Hepatocyte (in vitro differentiated cells): ENCODE data around the gene PADI3. TPM values are rescaled to one million over a fixed set of nuclear protein-coding genes. Genes with fewer than 3 reads are reported as not detected.

Experiments used
- DNase-seq: peaks from one replicate; pipeline ENCODE4 v3.0.0-alpha.2; 2016; ENCODE audit warnings: low spot score
- H2AFZ ChIP-seq: fragments of 200-600 bp; sonication (generic); 2 replicates; pipeline ENCODE4 v1.6.0; 2016; ENCODE audit warnings: antibody characterized with exemption, mild to moderate bottlenecking
- H3K27ac ChIP-seq: fragments of 200-600 bp; sonication (generic); 2 replicates; pipeline ENCODE4 v1.5.1; 2016; ENCODE audit warnings: mild to moderate bottlenecking
- H3K27me3 ChIP-seq: fragments of 200-600 bp; sonication (generic); 2 replicates; pipeline ENCODE4 v1.6.1; 2016
- H3K36me3 ChIP-seq: fragments of 200-600 bp; sonication (generic); replicated peaks from 2 replicates; pipeline ENCODE4 v1.5.1; 2016; ENCODE audit warnings: low read depth; ENCODE audit not compliant: insufficient read depth
- H3K4me1 ChIP-seq: fragments of 200-600 bp; sonication (generic); 2 replicates; pipeline ENCODE4 v1.5.1; 2016; ENCODE audit warnings: mild to moderate bottlenecking, moderate library complexity; ENCODE audit not compliant: insufficient read depth
- H3K4me2 ChIP-seq: fragments of 200-600 bp; sonication (generic); 2 replicates; pipeline ENCODE4 v1.6.0; 2016
- H3K4me3 ChIP-seq: fragments of 200-600 bp; sonication (generic); 2 replicates; pipeline ENCODE4 v1.5.1; 2016; ENCODE audit warnings: mild to moderate bottlenecking
- H3K79me2 ChIP-seq: fragments of 200-600 bp; sonication (generic); 2 replicates; pipeline ENCODE4 v1.6.0; 2017; ENCODE audit warnings: mild to moderate bottlenecking
- H3K9me2 ChIP-seq: fragments of 200-600 bp; sonication (generic); replicated peaks from 2 replicates; pipeline ENCODE4 v1.6.0; 2017; ENCODE audit warnings: mild to moderate bottlenecking; ENCODE audit not compliant: insufficient read depth
- H3K9me3 ChIP-seq: fragments of 200-600 bp; sonication (generic); 2 replicates; pipeline ENCODE4 v1.5.1; 2016; ENCODE audit warnings: low read depth, mild to moderate bottlenecking
- H4K20me1 ChIP-seq: fragments of 200-600 bp; sonication (generic); 2 replicates; pipeline ENCODE4 v1.6.0; 2016; ENCODE audit warnings: mild to moderate bottlenecking; ENCODE audit not compliant: insufficient read depth, poor library complexity, severe bottlenecking
- EZH2 ChIP-seq: fragments of 200-600 bp; sonication (generic); IDR thresholded peaks from 2 replicates; pipeline ENCODE4 v1.6.1; 2016; ENCODE audit warnings: antibody characterized with exemption, mild to moderate bottlenecking, borderline replicate concordance
- EZH2phosphoT487 ChIP-seq: fragments of 200-600 bp; sonication (generic); IDR thresholded peaks from one replicate; pipeline ENCODE4 v1.6.1; 2018; ENCODE audit warnings: antibody characterized with exemption, mild to moderate bottlenecking, low read depth, moderate library complexity; ENCODE audit not compliant: unreplicated experiment, severe bottlenecking
- WGBS: methylation state at CpG from one replicate; pipeline ENCODE4 v1.1.6; 2016; ENCODE audit warnings: low lambda C conversion rate; ENCODE audit errors: missing lambda C conversion rate; 5-methylcytosine and 5-hydroxymethylcytosine counted together
- polyA plus RNA-seq: library from polyadenylated mRNA; unstranded; fragments of >200 nt; fragmentation: Nextera tagmentation; extraction: Ambion mirVana; gene quantifications from 2 replicates; pipeline ENCODE4 v1.2.1, GENCODE V29; 2016
- total RNA-seq: library from RNA; depleted of rRNA; stranded (reverse); fragments of >200 nt; gene quantifications from 2 replicates; pipeline ENCODE4 v1.2.3, GENCODE V29; 2014
- TF ChIP-seq, protein P1 (sequence below): fragments of 200-600 bp; sonication (generic); IDR thresholded peaks from 2 replicates; pipeline ENCODE4 v1.5.1; 2016; ENCODE audit warnings: antibody characterized with exemption, mild to moderate bottlenecking; ENCODE audit not compliant: poor library complexity

Gene PADI3, protein sequence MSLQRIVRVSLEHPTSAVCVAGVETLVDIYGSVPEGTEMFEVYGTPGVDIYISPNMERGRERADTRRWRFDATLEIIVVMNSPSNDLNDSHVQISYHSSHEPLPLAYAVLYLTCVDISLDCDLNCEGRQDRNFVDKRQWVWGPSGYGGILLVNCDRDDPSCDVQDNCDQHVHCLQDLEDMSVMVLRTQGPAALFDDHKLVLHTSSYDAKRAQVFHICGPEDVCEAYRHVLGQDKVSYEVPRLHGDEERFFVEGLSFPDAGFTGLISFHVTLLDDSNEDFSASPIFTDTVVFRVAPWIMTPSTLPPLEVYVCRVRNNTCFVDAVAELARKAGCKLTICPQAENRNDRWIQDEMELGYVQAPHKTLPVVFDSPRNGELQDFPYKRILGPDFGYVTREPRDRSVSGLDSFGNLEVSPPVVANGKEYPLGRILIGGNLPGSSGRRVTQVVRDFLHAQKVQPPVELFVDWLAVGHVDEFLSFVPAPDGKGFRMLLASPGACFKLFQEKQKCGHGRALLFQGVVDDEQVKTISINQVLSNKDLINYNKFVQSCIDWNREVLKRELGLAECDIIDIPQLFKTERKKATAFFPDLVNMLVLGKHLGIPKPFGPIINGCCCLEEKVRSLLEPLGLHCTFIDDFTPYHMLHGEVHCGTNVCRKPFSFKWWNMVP
- total RNA-seq (not detected in 2 replicates), polyA plus RNA-seq (not detected in 2 replicates)

DNA sequence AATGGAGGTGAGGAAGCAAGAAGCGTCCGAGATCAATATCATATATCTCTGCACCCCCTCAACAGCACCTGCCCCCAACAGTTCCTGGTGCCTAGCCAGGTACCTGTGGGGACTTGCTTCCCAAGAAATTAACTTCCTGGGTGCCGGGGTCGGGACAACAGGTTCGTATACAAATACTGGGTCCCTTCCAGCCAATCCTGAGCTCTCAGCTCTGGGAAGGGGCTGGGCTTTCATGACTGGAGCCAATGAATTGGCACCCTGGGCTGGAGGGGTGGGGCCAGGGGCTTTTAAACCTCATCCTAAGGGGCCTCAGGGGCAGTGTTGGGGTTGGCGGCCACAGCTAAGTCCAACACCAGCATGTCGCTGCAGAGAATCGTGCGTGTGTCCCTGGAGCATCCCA is at the start of gene PADI3:
Gene PADI3 (plus strand): TSS at position 318 of the 400 bp plus-strand sequence. CDS start 40 bp downstream, at position 358.
- H3K4me1 ChIP-seq, result no peaks in the 10 kb centered on the region
- H3K4me2 ChIP-seq, result no peak within 1 kb of the TSS
- H3K36me3 ChIP-seq, result no peaks in the 10 kb centered on the region
- no peak within 1 kb of the TSS for H3K4me3 ChIP-seq
- no peaks in the 10 kb centered on the region for H3K27me3 ChIP-seq
- H3K27ac ChIP-seq, result no peak within 1 kb of the TSS
- H3K9me2 ChIP-seq, result no peaks in the 10 kb centered on the region
- no peaks in the 10 kb centered on the region for H3K9me3 ChIP-seq
- no peak within 1 kb of the TSS for H2AFZ ChIP-seq
- DNase-seq, result no peak
- H4K20me1 ChIP-seq, result no peaks in the 10 kb centered on the region
- TF ChIP-seq EZH2phosphoT487 (no peak), EZH2 (no peak)
- TF ChIP-seq, protein P1, sequence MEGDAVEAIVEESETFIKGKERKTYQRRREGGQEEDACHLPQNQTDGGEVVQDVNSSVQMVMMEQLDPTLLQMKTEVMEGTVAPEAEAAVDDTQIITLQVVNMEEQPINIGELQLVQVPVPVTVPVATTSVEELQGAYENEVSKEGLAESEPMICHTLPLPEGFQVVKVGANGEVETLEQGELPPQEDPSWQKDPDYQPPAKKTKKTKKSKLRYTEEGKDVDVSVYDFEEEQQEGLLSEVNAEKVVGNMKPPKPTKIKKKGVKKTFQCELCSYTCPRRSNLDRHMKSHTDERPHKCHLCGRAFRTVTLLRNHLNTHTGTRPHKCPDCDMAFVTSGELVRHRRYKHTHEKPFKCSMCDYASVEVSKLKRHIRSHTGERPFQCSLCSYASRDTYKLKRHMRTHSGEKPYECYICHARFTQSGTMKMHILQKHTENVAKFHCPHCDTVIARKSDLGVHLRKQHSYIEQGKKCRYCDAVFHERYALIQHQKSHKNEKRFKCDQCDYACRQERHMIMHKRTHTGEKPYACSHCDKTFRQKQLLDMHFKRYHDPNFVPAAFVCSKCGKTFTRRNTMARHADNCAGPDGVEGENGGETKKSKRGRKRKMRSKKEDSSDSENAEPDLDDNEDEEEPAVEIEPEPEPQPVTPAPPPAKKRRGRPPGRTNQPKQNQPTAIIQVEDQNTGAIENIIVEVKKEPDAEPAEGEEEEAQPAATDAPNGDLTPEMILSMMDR, result no peak
- 85% methylated on average over 9 of the region's 9 CpGs for WGBS
- no peaks in the 10 kb centered on the region for H3K79me2 ChIP-seq

DNA sequence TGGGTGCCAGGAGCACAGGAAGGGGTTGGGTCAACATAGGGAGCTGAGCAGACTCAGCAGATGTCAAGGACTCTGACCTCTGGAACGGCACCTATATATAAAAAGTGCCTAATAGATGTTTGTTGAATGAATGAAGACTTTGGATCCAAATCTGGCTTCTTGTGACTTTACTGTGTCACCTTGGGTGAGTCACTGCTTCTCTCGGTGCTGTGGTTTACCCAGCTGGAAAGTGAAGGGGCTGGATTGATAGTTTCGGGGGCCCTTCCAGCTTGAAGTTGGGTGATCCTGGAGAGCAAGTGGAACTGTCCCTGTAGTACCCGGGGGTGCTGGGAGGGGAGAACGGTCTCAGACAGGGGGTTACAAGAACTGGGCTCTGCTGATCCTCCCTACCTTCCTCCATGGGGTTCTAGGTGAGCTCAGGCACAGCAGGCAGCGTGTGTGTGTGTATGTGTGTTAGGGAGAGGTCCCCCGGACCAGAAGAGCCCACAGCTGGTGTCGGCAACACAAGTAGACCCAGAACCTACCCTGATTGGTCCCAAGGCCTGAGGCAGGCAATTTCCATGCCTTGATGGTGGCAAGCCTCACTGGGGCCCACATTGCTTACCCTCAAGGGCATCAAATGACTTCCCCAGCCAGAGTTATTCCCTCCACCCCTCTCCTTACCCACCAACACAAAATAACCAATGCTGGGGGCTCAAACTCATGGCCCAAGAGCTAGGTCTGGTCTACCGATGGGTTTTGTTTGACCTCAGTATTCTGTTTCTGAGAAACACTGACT is 49.4 kb upstream of the PADI3 start:
- no peaks in the 10 kb centered on the region for H3K9me3 ChIP-seq
- H3K4me1 ChIP-seq, result peaks cover 10% of the 10 kb centered on the region
- H3K4me2 ChIP-seq, result no peak overlapping the region
- peak overlapping the region; percentile 79 for H3K27ac ChIP-seq
- no peak overlapping the region for H3K4me3 ChIP-seq
- no peaks in the 10 kb centered on the region for H3K9me2 ChIP-seq
- WGBS, result 86% methylated on average over 9 of the region's 9 CpGs
- peak overlapping the region; percentile 10 for H2AFZ ChIP-seq
- H3K27me3 ChIP-seq, result no peaks in the 10 kb centered on the region
- no peaks in the 10 kb centered on the region for H3K36me3 ChIP-seq
- no peaks in the 10 kb centered on the region for H3K79me2 ChIP-seq
- no peaks in the 10 kb centered on the region for H4K20me1 ChIP-seq
- TF ChIP-seq, protein P1, result no peak
- no peak for TF ChIP-seq EZH2phosphoT487
- TF ChIP-seq EZH2, result no peak
- DNase-seq, result no peak

DNA sequence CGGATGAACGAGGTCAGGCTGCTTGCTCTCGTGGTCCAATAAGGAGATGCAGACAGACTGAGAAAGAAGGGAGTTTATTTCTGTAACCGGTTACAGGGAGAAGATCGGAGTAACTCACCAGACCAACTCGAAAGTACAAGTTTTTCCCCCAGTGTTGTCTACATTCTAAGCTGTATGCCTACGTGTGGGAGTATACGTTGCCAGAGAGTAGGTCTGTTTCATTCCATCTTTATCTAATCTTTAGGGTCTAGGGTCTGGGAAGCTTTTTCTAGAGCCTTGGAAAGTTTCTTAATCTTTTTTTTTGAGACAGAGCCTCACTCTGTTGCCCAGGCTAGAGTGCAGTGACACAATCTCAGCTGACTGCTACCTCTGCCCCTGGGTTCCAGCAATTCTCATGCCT is 48.7 kb upstream of the PADI3 start:
- DNase-seq, result no peak
- Histone ChIP-seq H3K9me2 (no peaks in the 10 kb centered on the region), H2AFZ (peak overlapping the region; percentile 10), H4K20me1 (no peaks in the 10 kb centered on the region), H3K27me3 (no peaks in the 10 kb centered on the region), H3K4me2 (peak overlapping the region; percentile 0), H3K9me3 (no peaks in the 10 kb centered on the region), H3K36me3 (no peaks in the 10 kb centered on the region), H3K79me2 (no peaks in the 10 kb centered on the region), H3K4me3 (no peak overlapping the region), H3K4me1 (peaks cover 10% of the 10 kb centered on the region), H3K27ac (peak overlapping the region; percentile 79)
- 51% methylated on average over 8 of the region's 8 CpGs for WGBS
- no peak for TF ChIP-seq EZH2phosphoT487
- TF ChIP-seq, protein P1, result no peak
- no peak for TF ChIP-seq EZH2
